AG04449 (cell line): ENCODE results near the gene PRKX.
"Not testable (repeated sequence)": the region's sequence is repeated elsewhere in the genome, so short reads cannot be mapped to it uniquely, and the experiment has no call there.

Experiments used
- CTCF ChIA-PET: fragments of 350-600 bp; formaldehyde crosslinking; extraction: SDS; loops from one replicate; lab custom pipeline; 2021; ENCODE audit warnings: antibody characterized with exemption; lab: Yijun Ruan, JAX
- POLR2A ChIA-PET: fragments of 400-600, 350-600 bp; formaldehyde crosslinking; extraction: SDS; loops from one replicate; lab custom pipeline; 2020; ENCODE audit warnings: antibody characterized with exemption, inconsistent platforms; lab: Yijun Ruan, JAX
- DNase-seq: peaks from one replicate; pipeline ENCODE4 v3.0.0-alpha.2; 2010; ENCODE audit warnings: low read depth, low spot score
- H3K4me3 ChIP-seq: 2 replicates; pipeline ENCODE4 v1.5.1; 2011; ENCODE audit warnings: low read depth, mild to moderate bottlenecking, control low read depth, low read length
- TF ChIP-seq, protein P1 (sequence below): IDR thresholded peaks from one replicate; pipeline ENCODE4 v1.5.1; 2011; ENCODE audit warnings: mild to moderate bottlenecking, moderate library complexity, low read length, control low read depth, inconsistent platforms; ENCODE audit not compliant: insufficient read depth; ENCODE audit errors: missing control alignments

The PRKX gene

DNA sequence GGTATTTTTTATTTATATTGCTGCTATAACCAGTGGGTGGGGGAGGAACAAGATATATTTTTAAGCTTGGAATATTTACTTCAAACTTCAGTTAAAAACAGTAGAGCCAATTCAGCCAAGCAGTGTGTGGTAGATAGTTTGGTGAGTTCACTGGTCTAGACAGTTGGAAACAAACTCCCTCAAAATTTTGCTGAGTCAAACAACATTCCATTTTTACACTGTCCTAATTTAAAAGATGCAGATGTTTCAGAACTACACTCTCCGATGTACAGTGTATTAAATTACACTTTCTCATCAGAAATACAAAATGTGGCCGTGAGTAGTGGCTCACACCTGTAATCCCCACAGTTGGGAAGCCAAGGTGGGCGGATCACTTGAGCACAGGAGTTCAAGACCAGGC lies 23.3 kb downstream of the PRKX start:
- POLR2A ChIA-PET = no interaction called here
- no peak overlapping the region for H3K4me3 ChIP-seq
- CTCF ChIA-PET = no interaction called here
- TF ChIP-seq, protein P1, sequence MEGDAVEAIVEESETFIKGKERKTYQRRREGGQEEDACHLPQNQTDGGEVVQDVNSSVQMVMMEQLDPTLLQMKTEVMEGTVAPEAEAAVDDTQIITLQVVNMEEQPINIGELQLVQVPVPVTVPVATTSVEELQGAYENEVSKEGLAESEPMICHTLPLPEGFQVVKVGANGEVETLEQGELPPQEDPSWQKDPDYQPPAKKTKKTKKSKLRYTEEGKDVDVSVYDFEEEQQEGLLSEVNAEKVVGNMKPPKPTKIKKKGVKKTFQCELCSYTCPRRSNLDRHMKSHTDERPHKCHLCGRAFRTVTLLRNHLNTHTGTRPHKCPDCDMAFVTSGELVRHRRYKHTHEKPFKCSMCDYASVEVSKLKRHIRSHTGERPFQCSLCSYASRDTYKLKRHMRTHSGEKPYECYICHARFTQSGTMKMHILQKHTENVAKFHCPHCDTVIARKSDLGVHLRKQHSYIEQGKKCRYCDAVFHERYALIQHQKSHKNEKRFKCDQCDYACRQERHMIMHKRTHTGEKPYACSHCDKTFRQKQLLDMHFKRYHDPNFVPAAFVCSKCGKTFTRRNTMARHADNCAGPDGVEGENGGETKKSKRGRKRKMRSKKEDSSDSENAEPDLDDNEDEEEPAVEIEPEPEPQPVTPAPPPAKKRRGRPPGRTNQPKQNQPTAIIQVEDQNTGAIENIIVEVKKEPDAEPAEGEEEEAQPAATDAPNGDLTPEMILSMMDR = no peak
- no peak for DNase-seq

DNA sequence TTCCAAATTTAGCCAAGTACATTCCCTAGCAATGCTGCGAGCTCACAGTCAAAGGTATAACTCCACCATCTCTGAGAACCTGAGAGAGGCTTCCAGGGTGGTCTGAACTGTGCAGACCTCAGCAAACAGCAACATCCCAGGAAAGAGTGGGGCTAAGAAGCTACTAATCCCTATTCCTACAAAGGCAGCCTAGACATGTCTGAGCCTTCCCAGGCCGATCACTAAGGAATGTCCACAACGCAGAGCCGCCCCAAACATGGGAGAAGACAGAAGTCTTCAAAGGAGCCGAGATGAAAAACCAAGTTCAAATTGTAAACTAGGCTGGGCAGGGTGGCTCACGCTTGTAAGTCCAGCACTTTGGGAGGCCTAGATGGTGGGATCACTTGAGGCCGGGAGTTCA lies 30.2 kb downstream of the PRKX start:
- CTCF ChIA-PET, DNase-seq, H3K4me3 ChIP-seq, POLR2A ChIA-PET: not testable (repeated sequence)

- ChIA-PET CTCF (no interaction called here), POLR2A (no interaction called here)
- DNase-seq = no peak
- H3K4me3 ChIP-seq = no peak overlapping the region
- TF ChIP-seq, protein P1 = no peak
These were observed 33.0 kb downstream of the PRKX start for GRCh38 chrX:3680459-3680858.

- TF ChIP-seq, protein P1 = no peak
- no peak for DNase-seq
- ChIA-PET CTCF (no interaction called here), POLR2A (no interaction called here)
- H3K4me3 ChIP-seq = no peak overlapping the region
These were observed 33.8 kb downstream of the PRKX start for GRCh38 chrX:3679669-3680068.

DNA sequence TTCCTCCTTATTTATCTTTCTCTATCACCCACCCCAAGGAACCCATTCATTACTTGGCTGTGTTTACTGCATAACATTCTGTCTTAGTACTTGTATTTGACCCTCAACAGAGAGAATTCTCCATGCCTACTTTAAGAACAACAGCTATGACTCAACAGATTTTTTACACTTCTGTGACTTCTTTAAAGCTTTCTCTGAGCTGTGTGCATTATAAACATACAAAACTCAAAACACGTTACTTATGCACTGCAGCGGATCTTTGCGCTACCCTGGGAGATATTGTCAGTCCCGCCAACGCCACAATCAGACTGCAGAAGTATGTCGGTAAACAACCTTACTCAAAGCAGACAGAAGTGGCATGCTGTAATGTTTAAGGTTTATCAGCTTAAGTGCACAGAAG lies 35.1 kb downstream of the PRKX start:
- H3K4me3 ChIP-seq = no peak overlapping the region
- DNase-seq = no peak
- TF ChIP-seq, protein P1 = no peak
- CTCF ChIA-PET = no interaction called here
- POLR2A ChIA-PET = no interaction called here

- no peak for DNase-seq
- ChIA-PET CTCF (no interaction called here), POLR2A (no interaction called here)
- H3K4me3 ChIP-seq = no peak overlapping the region
- TF ChIP-seq, protein P1 = no peak
These were observed 38.6 kb downstream of the PRKX start for GRCh38 chrX:3674881-3675280.

- POLR2A ChIA-PET = no interaction called here
- DNase-seq = no peak
- H3K4me3 ChIP-seq = no peak overlapping the region
- CTCF ChIA-PET = no interaction called here
- TF ChIP-seq, protein P1 = no peak
These were observed 43.5 kb downstream of the PRKX start for GRCh38 chrX:3669841-3670475.
